GM23338 (cell line): ENCODE data around the gene MSL3. TPM values are rescaled to one million over a fixed set of nuclear protein-coding genes. Genes with fewer than 3 reads are reported as not detected.

ENCODE experiments used
- ATAC-seq: fragments of 200-7000 bp; cut with Tn5 transposase; 3 replicates; pipeline ENCODE4 v1.9.1; 2020
- DNase-seq: peaks from one replicate; pipeline ENCODE4 v3.0.0-alpha.2; 2015; ENCODE audit warnings: low spot score
- H2AFZ ChIP-seq: fragments of 200-600 bp; sonication (generic); 2 replicates; pipeline ENCODE4 v1.8.0; 2016; ENCODE audit warnings: antibody characterized with exemption, mild to moderate bottlenecking, moderate library complexity
- H3F3A ChIP-seq: fragments of 200-600 bp; sonication (generic); replicated peaks from 2 replicates; pipeline ENCODE4 v1.8.0; 2017; ENCODE audit warnings: antibody characterized with exemption, mixed run types, low read depth
- H3K27ac ChIP-seq: fragments of 200-600 bp; sonication (generic); 2 replicates; pipeline ENCODE4 v1.6.1; 2016; ENCODE audit warnings: low read depth
- H3K27me3 ChIP-seq: fragments of 200-600 bp; sonication (generic); 2 replicates; pipeline ENCODE4 v1.8.0; 2016; ENCODE audit warnings: mild to moderate bottlenecking, mixed run types, moderate library complexity; ENCODE audit not compliant: insufficient read depth
- H3K36me3 ChIP-seq: fragments of 200-600 bp; sonication (generic); 2 replicates; pipeline ENCODE4 v1.8.0; 2016; ENCODE audit warnings: mild to moderate bottlenecking; ENCODE audit not compliant: insufficient read depth
- H3K4me1 ChIP-seq: fragments of 200-600 bp; sonication (generic); 2 replicates; pipeline ENCODE4 v1.8.0; 2016; ENCODE audit warnings: mild to moderate bottlenecking, moderate library complexity; ENCODE audit not compliant: insufficient read depth
- H3K4me2 ChIP-seq: fragments of 200-600 bp; sonication (generic); 2 replicates; pipeline ENCODE4 v1.7.1; 2017; ENCODE audit warnings: mixed run types
- H3K4me3 ChIP-seq: fragments of 200-600 bp; sonication (generic); 2 replicates; pipeline ENCODE4 v1.6.1; 2016; ENCODE audit warnings: mixed run types
- H3K79me2 ChIP-seq: fragments of 200-600 bp; sonication (generic); replicated peaks from 2 replicates; pipeline ENCODE4 v1.8.0; 2017; ENCODE audit warnings: mild to moderate bottlenecking; ENCODE audit not compliant: insufficient read depth
- H3K9me2 ChIP-seq: fragments of 200-600 bp; sonication (generic); 2 replicates; pipeline ENCODE4 v1.8.0; 2017; ENCODE audit not compliant: insufficient read depth
- H4K20me1 ChIP-seq: fragments of 200-600 bp; sonication (generic); replicated peaks from 2 replicates; pipeline ENCODE4 v1.8.0; 2017; ENCODE audit warnings: mild to moderate bottlenecking; ENCODE audit not compliant: insufficient read depth
- H3K27ac Mint-ChIP-seq: 2 replicates; pipeline ENCODE4 v1.8.0; 2020; ENCODE audit warnings: inconsistent platforms, mild to moderate bottlenecking, moderate library complexity, mixed read lengths
- H3K27me3 Mint-ChIP-seq: 3 replicates; pipeline ENCODE4 v1.8.0; 2022; ENCODE audit warnings: low read depth, mild to moderate bottlenecking, moderate library complexity, mixed read lengths, inconsistent platforms; ENCODE audit not compliant: insufficient read depth, poor library complexity
- H3K36me3 Mint-ChIP-seq: 3 replicates; pipeline ENCODE4 v1.8.0; 2021; ENCODE audit warnings: low read depth, mild to moderate bottlenecking, inconsistent platforms, moderate library complexity, mixed read lengths
- H3K4me1 Mint-ChIP-seq: 3 replicates; pipeline ENCODE4 v1.8.0; 2020; ENCODE audit warnings: mild to moderate bottlenecking, inconsistent platforms, mixed read lengths
- H3K4me3 Mint-ChIP-seq: 3 replicates; pipeline ENCODE4 v1.8.0; 2021; ENCODE audit warnings: moderate library complexity, mild to moderate bottlenecking, inconsistent platforms, mixed read lengths
- H3K9me3 Mint-ChIP-seq: 3 replicates; pipeline ENCODE4 v1.8.0; 2020; ENCODE audit warnings: moderate library complexity, mild to moderate bottlenecking, inconsistent platforms, mixed read lengths
- CREB1 ChIP-seq: fragments of 250-450 bp; sonication (Bioruptor Pico); IDR thresholded peaks from 2 replicates; pipeline ENCODE4 v1.5.0; 2020; ENCODE audit warnings: low read depth, mild to moderate bottlenecking, moderate library complexity
- CTCF ChIP-seq, 2 experiments: fragments of 200-600 bp in 1 of 2; sonication (generic) in 1 of 2; conservative IDR thresholded peaks; 2 replicates each; pipeline versions ENCODE4 v1.5.1 to v1.6.1; 2016 to 2017; ENCODE audit warnings: antibody characterized with exemption in 2 of 2, low read depth in 2 of 2, mild to moderate bottlenecking in 2 of 2, moderate library complexity in 1 of 2
- ETS1 ChIP-seq: IDR thresholded peaks from 2 replicates; pipeline ENCODE4 v1.6.1; 2016; ENCODE audit warnings: antibody characterized with exemption
- EZH2 ChIP-seq: fragments of 200-600 bp; sonication (generic); IDR thresholded peaks from one replicate; pipeline ENCODE4 v1.8.0; 2017; ENCODE audit warnings: antibody characterized with exemption, mild to moderate bottlenecking, low read depth; ENCODE audit not compliant: unreplicated experiment
- NANOG ChIP-seq: IDR thresholded peaks from 2 replicates; pipeline ENCODE4 v1.6.1; 2016; ENCODE audit warnings: antibody characterized with exemption, borderline replicate concordance
- POLR2AphosphoS5 ChIP-seq: IDR thresholded peaks from 2 replicates; pipeline ENCODE4 v1.6.1; 2016; ENCODE audit warnings: antibody characterized with exemption, low read depth
- ZNF114 ChIP-seq: fragments of 250-450 bp; sonication (Bioruptor Pico); IDR thresholded peaks from 2 replicates; pipeline ENCODE4 v1.5.0; 2020; ENCODE audit warnings: mild to moderate bottlenecking, moderate library complexity
- ZNF462 ChIP-seq: fragments of 250-450 bp; sonication (Bioruptor Pico); IDR thresholded peaks from 2 replicates; pipeline ENCODE4 v1.5.0; 2020; ENCODE audit warnings: mild to moderate bottlenecking, moderate library complexity
- polyA plus RNA-seq: library from polyadenylated mRNA; unstranded; fragments of >200 nt; fragmentation: Nextera tagmentation; extraction: Ambion mirVana; gene quantifications from 2 replicates; pipeline ENCODE4 v1.2.1, GENCODE V29; 2016
- total RNA-seq: library from RNA; depleted of rRNA; stranded (reverse); fragments of >200 nt; shearing (Covaris generic); gene quantifications from 2 replicates; pipeline ENCODE4 v1.2.3, GENCODE V29; 2014

The MSL3 gene
- total and polyA plus RNA-seq, 2 experiments from 2014 or later, result 13.9 to 18.9 TPM

GRCh38 chrX:11786862-11787261 is 28.8 kb downstream of the MSL3 start:
- H3K4me1 Mint-ChIP-seq, result no peaks in the 10 kb centered on the region
- no peak overlapping the region for H3K27ac Mint-ChIP-seq
- no peaks in the 10 kb centered on the region for H4K20me1 ChIP-seq
- no peaks in the 10 kb centered on the region for H3K79me2 ChIP-seq
- no peak overlapping the region for H3K27ac ChIP-seq
- H3K36me3 Mint-ChIP-seq, result no peaks in the 10 kb centered on the region
- H3K4me3 Mint-ChIP-seq, result no peak overlapping the region
- no peak overlapping the region for H2AFZ ChIP-seq
- H3K4me1 ChIP-seq, result no peaks in the 10 kb centered on the region
- no peaks in the 10 kb centered on the region for H3F3A ChIP-seq
- no peaks in the 10 kb centered on the region for H3K9me2 ChIP-seq
- no peaks in the 10 kb centered on the region for H3K36me3 ChIP-seq
- H3K27me3 Mint-ChIP-seq, result no peaks in the 10 kb centered on the region
- no peak for ATAC-seq
- DNase-seq, result no peak
- no peaks in the 10 kb centered on the region for H3K9me3 Mint-ChIP-seq
- no peak overlapping the region for H3K4me3 ChIP-seq
- no peak overlapping the region for H3K4me2 ChIP-seq
- TF ChIP-seq CREB1 (CRISPR knock-in tag), result no peak
- no peak for TF ChIP-seq CTCF (conservative IDR thresholded peaks at IDR 0.05; ENCODE audit: low read depth in 2 of 2)
- TF ChIP-seq EZH2, result no peak
- no peak for TF ChIP-seq NANOG
- TF ChIP-seq POLR2AphosphoS5, result no peak
- TF ChIP-seq ZNF462, result no peak
- TF ChIP-seq ZNF114, result no peak
- no peak for TF ChIP-seq ETS1
- H3K27me3 ChIP-seq, result no peaks in the 10 kb centered on the region
